Stimulated activated CD8-positive, alpha-beta memory T cell treated with anti-CD3 and anti-CD28 coated beads, Interleukin-7, amount 100 ng/mL, for 4 hours (primary cell): ENCODE measurements around the gene MIS18A.

Source experiments
- DNase-seq, 2 donors: peaks; one replicate each; pipeline ENCODE4 v3.0.0-alpha.2; 2020; ENCODE audit warnings: low read depth in 2 of 2

Gene MIS18A

GRCh38 chr21:32253215-32253641, 25.6 kb downstream of the MIS18A start:
- no peak for DNase-seq

- DNase-seq = no peak
Observed at GRCh38 chr21:32252136-32252535, 26.7 kb downstream of the MIS18A start.

GRCh38 chr21:32249511-32250280, 29.2 kb downstream of the MIS18A start:
- DNase-seq = no peak

GRCh38 chr21:32248571-32249461, 30.0 kb downstream of the MIS18A start:
- DNase-seq = no peak

- DNase-seq = no peak
Observed at GRCh38 chr21:32246571-32247140, 32.2 kb downstream of the MIS18A start.

GRCh38 chr21:32245971-32246370, 32.9 kb downstream of the MIS18A start:
- no peak for DNase-seq

- no peak for DNase-seq
Observed at GRCh38 chr21:32240851-32241687, 37.8 kb downstream of the MIS18A start.

- DNase-seq = no peak
Observed at GRCh38 chr21:32239551-32239950, 39.3 kb downstream of the MIS18A start.

- no peak for DNase-seq
Observed at GRCh38 chr21:32238063-32238462, 40.8 kb downstream of the MIS18A start.

GRCh38 chr21:32237021-32237420, 41.8 kb downstream of the MIS18A start:
- no peak for DNase-seq

GRCh38 chr21:32233722-32234301, 45.0 kb downstream of the MIS18A start:
- DNase-seq = no peak

GRCh38 chr21:32233055-32233546, 45.7 kb downstream of the MIS18A start:
- no peak for DNase-seq

GRCh38 chr21:32226444-32226843, 52.4 kb downstream of the MIS18A start:
- no peak for DNase-seq
